Common myeloid progenitor, CD34-positive (primary cell): ENCODE results near the gene RNF166.

Experiments used
- CTCF ChIA-PET: fragments of 350-600 bp; sonication (Branson Sonifier 250); formaldehyde crosslinking; loops from one replicate; lab custom pipeline; 2021; ENCODE audit warnings: antibody characterized with exemption; lab: Charles Lee
- POLR2A ChIA-PET: fragments of 350-600 bp; sonication (Branson Sonifier 250); formaldehyde crosslinking; loops from one replicate; lab custom pipeline; 2021; ENCODE audit warnings: antibody characterized with exemption; lab: Charles Lee
- DNase-seq, 3 donors: peaks; one replicate each; pipeline versions ENCODE4 v3.0.0 to v3.0.0-alpha.2; 2013
- H3K27ac ChIP-seq, 2 experiments: 1 replicate in 1 of 2; 2 replicates in 1 of 2; pipeline ENCODE4 v1.7.0; 2013; ENCODE audit warnings: inconsistent platforms in 2 of 2, low read length in 2 of 2, mild to moderate bottlenecking in 2 of 2, low read depth in 1 of 2, moderate library complexity in 1 of 2; ENCODE audit not compliant: severe bottlenecking in 2 of 2, insufficient read depth in 1 of 2, poor library complexity in 1 of 2
- H3K27me3 ChIP-seq, 5 experiments: replicated peaks in 2 of 5; 1 replicate in 3 of 5; 2 replicates in 2 of 5; pipeline versions ENCODE4 v1.6.1 to v1.7.0; 2013; ENCODE audit warnings: low read length in 4 of 5, mild to moderate bottlenecking in 2 of 5, moderate library complexity in 2 of 5, inconsistent platforms in 1 of 5; ENCODE audit not compliant: insufficient read depth in 5 of 5, control insufficient read depth in 4 of 5
- H3K36me3 ChIP-seq, 4 experiments: 1 replicate in 2 of 4; 2 replicates in 2 of 4; pipeline versions ENCODE4 v1.6.1 to v1.7.0; 2013; ENCODE audit warnings: low read length in 3 of 4, control low read depth in 1 of 4, mild to moderate bottlenecking in 1 of 4; ENCODE audit not compliant: control insufficient read depth in 4 of 4, insufficient read depth in 4 of 4
- H3K4me1 ChIP-seq, 4 experiments: 1 replicate in 3 of 4; 2 replicates in 1 of 4; pipeline versions ENCODE4 v1.6.1 to v1.7.1; 2013; ENCODE audit warnings: low read length in 3 of 4, mild to moderate bottlenecking in 3 of 4, control low read depth in 1 of 4, inconsistent platforms in 1 of 4, moderate library complexity in 1 of 4; ENCODE audit not compliant: control insufficient read depth in 4 of 4, insufficient read depth in 4 of 4; ENCODE audit errors: control extremely low read depth in 1 of 4
- H3K4me3 ChIP-seq, 7 experiments: 1 replicate in 4 of 7; 2 replicates in 3 of 7; pipeline versions ENCODE4 v1.5.1 to v1.7.0; 2013; ENCODE audit warnings: mild to moderate bottlenecking in 7 of 7, low read length in 6 of 7, moderate library complexity in 6 of 7, inconsistent platforms in 2 of 7, low read depth in 2 of 7, control low read depth in 1 of 7; ENCODE audit not compliant: insufficient read depth in 4 of 7, control insufficient read depth in 1 of 7; ENCODE audit errors: extremely low read depth in 1 of 7
- H3K9me3 ChIP-seq, 5 experiments: 1 replicate in 4 of 5; 2 replicates in 1 of 5; pipeline versions ENCODE4 v1.6.1 to v1.7.1; 2013; ENCODE audit warnings: low read length in 4 of 5, mild to moderate bottlenecking in 2 of 5, inconsistent platforms in 1 of 5, low read depth in 1 of 5, moderate library complexity in 1 of 5; ENCODE audit not compliant: control insufficient read depth in 4 of 5, insufficient read depth in 2 of 5; ENCODE audit errors: control extremely low read depth in 1 of 5
- WGBS: methylation state at CpG from one replicate; pipeline ENCODE4 v1.1.5; 2013; ENCODE audit not compliant: insufficient coverage; 5-methylcytosine and 5-hydroxymethylcytosine counted together

Gene RNF166

DNA sequence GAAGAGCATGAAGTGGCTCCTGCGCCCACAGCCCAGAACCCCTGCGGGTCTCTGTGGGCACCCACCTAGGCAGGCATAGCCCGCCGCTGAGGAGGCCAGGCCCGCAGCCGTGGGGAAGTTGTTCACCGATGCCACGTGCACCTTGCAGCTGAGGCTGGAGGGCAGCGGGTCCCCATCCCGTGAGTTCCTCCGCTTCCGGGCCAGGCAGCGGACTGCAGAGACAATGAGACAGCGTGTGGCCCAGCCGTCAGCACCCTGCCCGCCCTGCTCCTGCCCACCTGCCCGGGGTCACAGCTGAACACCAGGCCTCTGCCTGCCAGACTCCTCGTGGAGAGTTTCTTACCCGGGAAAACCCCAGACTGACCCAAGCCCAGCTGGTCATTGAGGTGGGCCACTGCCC lies 48.8 kb downstream of the RNF166 start:
- no peaks in the 10 kb centered on the region for H3K27me3 ChIP-seq
- CTCF ChIA-PET, result no interaction called here
- peaks cover 0 to 71% (median 24%) of the 10 kb centered on the region in 4 experiments for H3K36me3 ChIP-seq
- 96% methylated on average over 19 of the region's 19 CpGs for WGBS
- H3K4me1 ChIP-seq, result peaks cover 0 to 14% (median 5%) of the 10 kb centered on the region in 4 experiments
- no peak overlapping the region for H3K4me3 ChIP-seq
- no peak overlapping the region for H3K27ac ChIP-seq
- H3K9me3 ChIP-seq, result no peaks in the 10 kb centered on the region
- POLR2A ChIA-PET, result interaction anchor here (0.6 kb wide), 1 partner anchor 29 kb away, joined by 3 read pairs; no protein-coding TSS in a partner anchor
- DNase-seq, result no peak

DNA sequence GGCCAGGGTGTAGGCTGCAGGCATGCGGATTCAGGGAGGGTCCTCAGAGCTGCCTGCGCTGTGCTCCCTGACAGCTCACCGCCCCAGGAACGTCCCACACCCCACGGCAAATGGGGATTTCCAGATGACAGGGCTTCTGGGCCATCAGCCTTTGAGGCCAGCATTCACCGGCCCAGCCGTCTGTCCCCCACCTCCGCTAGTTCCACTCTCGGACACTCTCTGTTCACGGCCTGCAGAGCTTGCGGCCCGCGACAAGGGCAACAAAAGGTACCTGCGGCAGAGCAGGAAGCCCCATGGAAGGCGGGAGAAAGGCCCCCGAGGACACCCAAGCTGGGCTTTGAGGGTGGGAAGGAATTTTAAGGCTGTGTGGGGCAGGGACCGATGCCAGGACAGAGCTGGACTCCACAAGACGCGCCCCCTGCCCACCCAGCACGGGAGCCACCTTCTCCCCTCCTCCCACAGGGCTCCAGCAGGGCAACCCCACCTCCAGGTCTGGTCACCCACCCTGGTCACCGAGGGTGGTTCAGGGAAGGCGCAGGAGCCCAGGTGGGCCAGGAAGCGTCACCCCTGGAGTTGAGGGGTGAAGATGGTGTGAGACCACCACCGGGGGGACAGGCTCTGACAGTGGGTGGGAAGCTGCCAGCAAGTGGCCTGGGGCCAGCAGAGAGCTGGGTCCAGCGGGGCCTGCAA lies 49.8 kb downstream of the RNF166 start:
- H3K9me3 ChIP-seq, result no peaks in the 10 kb centered on the region
- CTCF ChIA-PET, result no interaction called here
- H3K4me1 ChIP-seq, result peaks cover 0 to 22% (median 4%) of the 10 kb centered on the region in 4 experiments
- WGBS, result 87% methylated on average over 18 of the region's 25 CpGs
- DNase-seq, result no peak
- H3K4me3 ChIP-seq, result no peak overlapping the region
- POLR2A ChIA-PET, result no interaction called here
- no peak overlapping the region for H3K27ac ChIP-seq
- no peaks in the 10 kb centered on the region for H3K27me3 ChIP-seq
- peaks cover 0 to 81% (median 24%) of the 10 kb centered on the region in 4 experiments for H3K36me3 ChIP-seq

- no peaks in the 10 kb centered on the region for H3K27me3 ChIP-seq
- 95% methylated on average over 21 of the region's 29 CpGs for WGBS
- H3K27ac ChIP-seq, result no peak overlapping the region
- CTCF ChIA-PET, result no interaction called here
- POLR2A ChIA-PET, result no interaction called here
- H3K4me3 ChIP-seq, result no peak overlapping the region
- H3K4me1 ChIP-seq, result peaks cover 0 to 20% (median 9%) of the 10 kb centered on the region in 4 experiments
- DNase-seq, result no peak
- peaks cover 0 to 81% (median 24%) of the 10 kb centered on the region in 4 experiments for H3K36me3 ChIP-seq
- no peaks in the 10 kb centered on the region for H3K9me3 ChIP-seq
These were observed 50.4 kb downstream of the RNF166 start for GRCh38 chr16:88655733-88656281.

- CTCF ChIA-PET, result interaction anchor here (0.7 kb wide), 1 partner anchor 22 kb away, joined by 3 read pairs; no protein-coding TSS in a partner anchor
- Histone ChIP-seq H3K4me1 (peaks cover 0 to 22% (median 11%) of the 10 kb centered on the region in 4 experiments), H3K27me3 (no peaks in the 10 kb centered on the region), H3K9me3 (no peaks in the 10 kb centered on the region), H3K27ac (no peak overlapping the region), H3K4me3 (no peak overlapping the region), H3K36me3 (peaks cover 0 to 81% (median 24%) of the 10 kb centered on the region in 4 experiments)
- POLR2A ChIA-PET, result no interaction called here
- no peak for DNase-seq
- whole genome bisulfite sequencing, result 98% methylated on average over 50 of the region's 50 CpGs
These were observed 51.0 kb downstream of the RNF166 start for GRCh38 chr16:88655053-88655732.

GRCh38 chr16:88654363-88655052 lies 51.7 kb downstream of the RNF166 start:
- no peak for DNase-seq
- Histone ChIP-seq H3K36me3 (peaks cover 0 to 80% (median 24%) of the 10 kb centered on the region in 4 experiments), H3K9me3 (no peaks in the 10 kb centered on the region), H3K27ac (no peak overlapping the region), H3K4me1 (peaks cover 0 to 27% (median 18%) of the 10 kb centered on the region in 4 experiments), H3K4me3 (no peak overlapping the region), H3K27me3 (no peaks in the 10 kb centered on the region)
- ChIA-PET POLR2A (no interaction called here), CTCF (interaction anchor here (0.7 kb wide), 1 partner anchor 22 kb away, joined by 3 read pairs; no protein-coding TSS in a partner anchor)
- WGBS, result 92% methylated on average over 27 of the region's 28 CpGs

DNA sequence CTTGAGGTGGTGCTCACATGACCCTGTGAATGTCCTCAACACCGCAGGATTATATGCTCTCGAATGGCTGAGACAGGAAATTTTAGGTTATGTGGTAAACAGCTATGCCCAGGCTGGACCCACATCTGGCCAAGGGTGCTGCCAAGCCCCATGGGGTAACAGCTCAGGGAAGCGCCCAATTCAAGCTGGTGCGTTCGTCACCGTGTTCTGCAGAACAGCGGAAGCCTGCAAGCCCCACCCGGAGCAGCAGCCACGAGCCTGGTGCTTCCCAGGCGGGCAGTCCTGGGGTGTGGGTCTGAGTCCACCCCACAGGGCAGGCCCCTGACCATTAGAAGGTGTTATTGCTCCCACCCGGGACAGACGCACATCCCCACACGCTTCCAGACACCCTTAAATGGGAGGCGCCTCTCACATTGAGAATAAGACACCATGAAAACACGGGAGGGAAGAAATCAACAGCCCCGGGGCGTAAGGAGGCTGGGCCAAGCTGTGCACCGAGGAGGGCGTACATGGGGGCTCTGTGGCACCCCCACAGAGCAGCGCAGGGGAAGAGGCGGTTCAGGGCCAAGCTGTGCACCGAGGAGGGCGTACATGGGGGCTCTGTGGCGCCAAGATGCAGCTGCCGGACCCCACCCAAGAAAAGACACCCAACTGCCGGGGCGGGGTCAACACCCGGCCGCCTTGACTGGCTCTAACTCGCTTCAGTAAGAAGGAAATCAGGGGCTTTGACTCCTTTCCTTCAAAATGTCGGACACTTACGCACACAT lies 52.4 kb downstream of the RNF166 start:
- H3K9me3 ChIP-seq, result no peaks in the 10 kb centered on the region
- POLR2A ChIA-PET, result interaction anchor here (0.7 kb wide), 1 partner anchor 38 kb away, joined by 3 read pairs; no protein-coding TSS in a partner anchor
- CTCF ChIA-PET, result no interaction called here
- no peaks in the 10 kb centered on the region for H3K27me3 ChIP-seq
- no peak overlapping the region for H3K27ac ChIP-seq
- peaks cover 0 to 81% (median 27%) of the 10 kb centered on the region in 4 experiments for H3K36me3 ChIP-seq
- no peak for DNase-seq
- 94% methylated on average over 29 of the region's 32 CpGs for WGBS
- H3K4me1 ChIP-seq, result peaks cover 0 to 34% (median 23%) of the 10 kb centered on the region in 4 experiments
- H3K4me3 ChIP-seq, result no peak overlapping the region
